Sigmoid colon (tissue), 4 donors: ENCODE results near the gene TENM4.

Experiments
- EP300 ChIP-seq, 4 donors: sonication (generic); formaldehyde crosslinking; IDR thresholded peaks; one replicate each; pipeline ENCODE4 v1.6.1; 2017; ENCODE audit warnings: antibody characterized with exemption in 4 of 4
- POLR2A ChIP-seq, 2 donors: fragments of 450-650 bp; IDR thresholded peaks; one replicate each; pipeline ENCODE4 v1.6.1; 2016; ENCODE audit warnings: antibody characterized with exemption in 2 of 2, mild to moderate bottlenecking in 2 of 2, moderate library complexity in 2 of 2
- POLR2AphosphoS5 ChIP-seq, 4 donors: sonication (generic); formaldehyde crosslinking; IDR thresholded peaks; one replicate each; pipeline ENCODE4 v1.6.1; 2017; ENCODE audit warnings: antibody characterized with exemption in 4 of 4
- TF ChIP-seq, protein P1 (sequence below), 4 experiments: fragments of 450-650 bp in 3 of 4; fragments of 200-600 bp in 1 of 4; IDR thresholded peaks; one replicate each; pipeline ENCODE4 v1.5.1; 2016 to 2019; ENCODE audit warnings: antibody characterized with exemption in 4 of 4, mild to moderate bottlenecking in 3 of 4, moderate library complexity in 2 of 4

- TF ChIP-seq, protein P1, sequence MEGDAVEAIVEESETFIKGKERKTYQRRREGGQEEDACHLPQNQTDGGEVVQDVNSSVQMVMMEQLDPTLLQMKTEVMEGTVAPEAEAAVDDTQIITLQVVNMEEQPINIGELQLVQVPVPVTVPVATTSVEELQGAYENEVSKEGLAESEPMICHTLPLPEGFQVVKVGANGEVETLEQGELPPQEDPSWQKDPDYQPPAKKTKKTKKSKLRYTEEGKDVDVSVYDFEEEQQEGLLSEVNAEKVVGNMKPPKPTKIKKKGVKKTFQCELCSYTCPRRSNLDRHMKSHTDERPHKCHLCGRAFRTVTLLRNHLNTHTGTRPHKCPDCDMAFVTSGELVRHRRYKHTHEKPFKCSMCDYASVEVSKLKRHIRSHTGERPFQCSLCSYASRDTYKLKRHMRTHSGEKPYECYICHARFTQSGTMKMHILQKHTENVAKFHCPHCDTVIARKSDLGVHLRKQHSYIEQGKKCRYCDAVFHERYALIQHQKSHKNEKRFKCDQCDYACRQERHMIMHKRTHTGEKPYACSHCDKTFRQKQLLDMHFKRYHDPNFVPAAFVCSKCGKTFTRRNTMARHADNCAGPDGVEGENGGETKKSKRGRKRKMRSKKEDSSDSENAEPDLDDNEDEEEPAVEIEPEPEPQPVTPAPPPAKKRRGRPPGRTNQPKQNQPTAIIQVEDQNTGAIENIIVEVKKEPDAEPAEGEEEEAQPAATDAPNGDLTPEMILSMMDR (IDR thresholded peaks at IDR 0.05), result no peak
- TF ChIP-seq EP300 (IDR thresholded peaks at IDR 0.05) (no peak), POLR2AphosphoS5 (IDR thresholded peaks at IDR 0.05) (no peak), POLR2A (IDR thresholded peaks at IDR 0.05) (no peak)
These were observed 636.8 kb downstream of the TENM4 start for GRCh38 chr11:78803995-78804394.
